HepG2 (cell line): ENCODE results near the gene NHSL1. TPM values are rescaled to one million over a fixed set of nuclear protein-coding genes. Genes with fewer than 3 reads are reported as not detected.

ENCODE experiments used
- ATAC-seq: fragments of 200-7000 bp; cut with Tn5 transposase; 3 replicates; pipeline ENCODE4 v1.9.1; 2020; ENCODE audit warnings: mild to moderate bottlenecking, moderate library complexity
- BruUV-seq: library from RNA; stranded (reverse); fragments of 400-500 nt; replicated peaks from 2 replicates; lab custom pipeline; 2021; lab: Mats Ljungman, UMichigan
- CTCF ChIA-PET: fragments of 300-600 bp; formaldehyde crosslinking; extraction: SDS; loops from one replicate; lab custom pipeline; 2021; ENCODE audit warnings: low total read pairs, inconsistent platforms, low intra/inter-chr PET ratio; lab: Yijun Ruan, JAX
- POLR2A ChIA-PET: fragments of 350-600 bp; sonication (Branson Sonifier 250); formaldehyde crosslinking; loops from one replicate; lab custom pipeline; 2020; ENCODE audit warnings: antibody characterized with exemption, inconsistent platforms; lab: Yijun Ruan, JAX
- DNase-seq: peaks from one replicate; pipeline ENCODE4 v3.0.0-alpha.2; 2015; ENCODE audit warnings: low spot score
- FAIRE-seq: peaks from 3 replicates; lab custom pipeline; 2011; peaks lifted over from hg19 to GRCh38; lab: Jason Lieb, UNC
- H2AFZ ChIP-seq: one replicate; pipeline ENCODE4 v1.6.1; 2011; ENCODE audit warnings: low read length, inconsistent platforms
- H3K27ac ChIP-seq: fragments of 300-600 bp; 3 replicates; pipeline ENCODE4 v1.8.0; 2011; ENCODE audit warnings: mixed run types, mild to moderate bottlenecking, mixed read lengths, low read length, inconsistent platforms; ENCODE audit not compliant: insufficient read depth; ENCODE audit errors: extremely low read length
- H3K27me3 ChIP-seq, 2 experiments: fragments of 200-600 bp in 1 of 2; 2 replicates in 1 of 2; 3 replicates in 1 of 2; pipeline versions ENCODE4 v1.6.0 to v1.8.0; 2011; ENCODE audit warnings: low read length in 2 of 2, mild to moderate bottlenecking in 2 of 2, moderate library complexity in 2 of 2, inconsistent platforms in 1 of 2; ENCODE audit not compliant: insufficient read depth in 2 of 2, control insufficient read depth in 1 of 2
- H3K36me3 ChIP-seq, 2 experiments: fragments of 200-600 bp in 1 of 2; replicated peaks in 1 of 2; 2 replicates in 1 of 2; 3 replicates in 1 of 2; pipeline versions ENCODE4 v1.5.1 to v1.8.0; 2011; ENCODE audit warnings: low read length in 2 of 2, inconsistent platforms in 1 of 2; ENCODE audit not compliant: insufficient read depth in 2 of 2, control insufficient read depth in 1 of 2
- H3K4me1 ChIP-seq: 2 replicates; pipeline ENCODE4 v1.5.1; 2012; ENCODE audit warnings: low read length, inconsistent platforms; ENCODE audit not compliant: insufficient read depth
- H3K4me2 ChIP-seq: 2 replicates; pipeline ENCODE4 v1.6.0; 2011; ENCODE audit warnings: low read depth, low read length, inconsistent platforms
- H3K4me3 ChIP-seq, 3 experiments: fragments of 200-600 bp in 1 of 3; sonication (generic), shearing (Covaris generic) in 1 of 3; replicated peaks in 1 of 3; 2 replicates each; pipeline ENCODE4 v1.5.1; 2011 to 2016; ENCODE audit warnings: low read length in 3 of 3, inconsistent platforms in 2 of 3, low read depth in 2 of 3, mild to moderate bottlenecking in 2 of 3, control low read depth in 1 of 3, mixed read lengths in 1 of 3; ENCODE audit not compliant: insufficient read depth in 1 of 3
- H3K79me2 ChIP-seq: one replicate; pipeline ENCODE4 v1.6.1; 2011; ENCODE audit warnings: low read length, inconsistent platforms; ENCODE audit not compliant: insufficient read depth
- H3K9ac ChIP-seq: 2 replicates; pipeline ENCODE4 v1.6.0; 2011; ENCODE audit warnings: mild to moderate bottlenecking, low read depth, low read length, inconsistent platforms; ENCODE audit not compliant: insufficient read depth
- H3K9me3 ChIP-seq: 2 replicates; pipeline ENCODE4 v1.5.1; 2012; ENCODE audit warnings: mild to moderate bottlenecking, low read length
- H4K20me1 ChIP-seq: 2 replicates; pipeline ENCODE4 v1.6.0; 2011; ENCODE audit warnings: inconsistent platforms, mild to moderate bottlenecking, low read length, moderate library complexity; ENCODE audit not compliant: insufficient read depth
- CEBPB ChIP-seq: IDR thresholded peaks from 2 replicates; pipeline ENCODE4 v1.6.1; 2011; ENCODE audit warnings: low read depth, low read length, improper control_type of control experiment, borderline replicate concordance
- CEBPG ChIP-seq: IDR thresholded peaks from 2 replicates; pipeline ENCODE4 v1.6.1; 2016
- FOSL2 ChIP-seq: sonication (generic); formaldehyde crosslinking; IDR thresholded peaks from 2 replicates; pipeline ENCODE4 v1.4.0; 2020; ENCODE audit warnings: missing genetic modification reagents
- GATAD2A ChIP-seq: IDR thresholded peaks from 2 replicates; pipeline ENCODE4 v1.6.1; 2016
- HOXA3 ChIP-seq: sonication (generic); formaldehyde crosslinking; IDR thresholded peaks from 2 replicates; pipeline ENCODE4 v1.5.0; 2020; ENCODE audit warnings: missing genetic modification reagents
- KLF12 ChIP-seq: sonication (generic); formaldehyde crosslinking; IDR thresholded peaks from 2 replicates; pipeline ENCODE4 v1.4.0; 2020; ENCODE audit warnings: missing genetic modification reagents, borderline replicate concordance
- POGZ ChIP-seq: sonication (generic); formaldehyde crosslinking; IDR thresholded peaks from 2 replicates; pipeline ENCODE4 v1.4.0; 2020; ENCODE audit warnings: mild to moderate bottlenecking, missing genetic modification reagents
- POLR2A ChIP-seq, 2 experiments: IDR thresholded peaks; 2 replicates each; pipeline ENCODE4 v1.6.1; 2011; ENCODE audit warnings: low read depth in 2 of 2, low read length in 2 of 2, mild to moderate bottlenecking in 1 of 2, moderate library complexity in 1 of 2; ENCODE audit not compliant: insufficient read depth in 1 of 2
- PRPF4 ChIP-seq: fragments of 200-400 bp; formaldehyde crosslinking; IDR thresholded peaks from 2 replicates; pipeline ENCODE4 v1.6.1; 2016; ENCODE audit warnings: low read length, low read depth; ENCODE audit not compliant: poor library complexity, severe bottlenecking
- RBFOX2 ChIP-seq: fragments of 200-400 bp; formaldehyde crosslinking; IDR thresholded peaks from 2 replicates; pipeline ENCODE4 v1.6.1; 2017; ENCODE audit warnings: low read depth, mild to moderate bottlenecking, low read length
- SMC3 ChIP-seq: IDR thresholded peaks from 2 replicates; pipeline ENCODE4 v1.6.1; 2011; ENCODE audit warnings: low read length, improper control_type of control experiment
- ZNF883 ChIP-seq: sonication (generic); formaldehyde crosslinking; IDR thresholded peaks from 2 replicates; pipeline ENCODE4 v1.5.1; 2020; ENCODE audit warnings: mild to moderate bottlenecking, missing genetic modification reagents; ENCODE audit errors: not compliant biosample characterization
- WGBS: methylation state at CpG from one replicate; pipeline ENCODE4 v1.1.6; 2017; ENCODE audit warnings: low lambda C conversion rate; 5-methylcytosine and 5-hydroxymethylcytosine counted together
- in situ Hi-C: cut with HindIII; loops from 2 replicates; pipeline ENCODE4 v1.10.0; 2017; ENCODE audit warnings: low pct_unique_long_range_greater_than_20kb; ENCODE audit not compliant: extremely low pct_ligation_motif_present
- intact Hi-C: fragments of 100-400 bp; cut with micrococcal nuclease; formaldehyde crosslinking; loops from one replicate; pipeline ENCODE4 v1.10.0; 2022; ENCODE audit not compliant: unreplicated experiment
- polyA plus RNA-seq, 8 experiments: library from polyadenylated mRNA; depleted of rRNA in 3 of 8; stranded (reverse) in 7 of 8; unstranded in 1 of 8; fragments of >200 nt; fragmentation: Illumina TruSeq in 4 of 8; extraction: Trizol in 4 of 8; gene quantifications; 2 replicates each; pipeline versions ENCODE4 v1.2.1 to v1.2.3, GENCODE V29; 2011 to 2016; ENCODE audit warnings: low read depth in 4 of 8, missing spikeins in 1 of 8, mixed read lengths in 1 of 8; ENCODE audit not compliant: insufficient read depth in 1 of 8
- total RNA-seq, 5 experiments: library from RNA; depleted of rRNA; stranded (reverse); fragments of >200 nt; fragmentation: Illumina TruSeq; extraction: Trizol; gene quantifications; 2 replicates each; pipeline ENCODE4 v1.2.3, GENCODE V29; 2016; ENCODE audit warnings: low read depth in 1 of 5
- TF ChIP-seq, protein P1 (sequence below): sonication (generic); formaldehyde crosslinking; IDR thresholded peaks from 2 replicates; pipeline ENCODE4 v1.4.0; 2020; ENCODE audit warnings: missing genetic modification reagents, mild to moderate bottlenecking, borderline replicate concordance
- TF ChIP-seq, protein P2 (sequence below): sonication (generic); formaldehyde crosslinking; IDR thresholded peaks from 2 replicates; pipeline ENCODE4 v1.4.0; 2020; ENCODE audit warnings: missing genetic modification reagents

NHSL1 gene
- total and polyA plus RNA-seq, 2 of the 13 experiments (the other 11 are each of a cell fraction or from before 2014, with no cell fraction given): 24.9 to 53.6 TPM

GRCh38 chr6:138410048-138410735, 89.1 kb downstream of the NHSL1 start:
- no peaks in the 10 kb centered on the region for H3K27me3 ChIP-seq
- intact Hi-C loops: no loop called here
- H3K4me2 ChIP-seq: no peak overlapping the region
- DNase-seq: no peak
- no peaks in the 10 kb centered on the region for H4K20me1 ChIP-seq
- ATAC-seq: no peak
- ChIA-PET POLR2A (no interaction called here), CTCF (no interaction called here)
- no peaks in the 10 kb centered on the region for H3K9me3 ChIP-seq
- no peak for FAIRE-seq
- no peak overlapping the region for H3K4me3 ChIP-seq
- H3K4me1 ChIP-seq: peaks cover 18% of the 10 kb centered on the region
- H2AFZ ChIP-seq: no peak overlapping the region
- 84% methylated on average over 8 of the region's 8 CpGs for WGBS
- in situ Hi-C loops: no loop called here
- BruUV-seq: no TSS peak
- no peak overlapping the region for H3K27ac ChIP-seq
- peaks cover 20 to 81% of the 10 kb centered on the region in 2 experiments for H3K36me3 ChIP-seq
- TF ChIP-seq FOSL2 (peak; percentile 69), ZNF883 (no peak), RBFOX2 (0 out of 2 replicates have a peak, but pooled peaks have one; percentile 11), CEBPB (peak; percentile 96), POLR2A (IDR thresholded peaks at IDR 0.05; ENCODE audit: insufficient read depth in 1 of 2, low read depth in 2 of 2, low read length in 2 of 2) (no peak), HOXA3 (CRISPR knock-in tag) (0 out of 2 replicates have a peak, but pooled peaks have one; percentile 14), PRPF4 (no peak), KLF12 (CRISPR knock-in tag) (no peak), POGZ (CRISPR knock-in tag) (0 out of 2 replicates have a peak, but pooled peaks have one; percentile 21), GATAD2A (peak; percentile 41; the same call in 1 of the 2 replicates), SMC3 (peak; percentile 26; the same call in 1 of the 2 replicates), CEBPG (CRISPR knock-in tag) (peak; percentile 87)
- TF ChIP-seq, protein P1, sequence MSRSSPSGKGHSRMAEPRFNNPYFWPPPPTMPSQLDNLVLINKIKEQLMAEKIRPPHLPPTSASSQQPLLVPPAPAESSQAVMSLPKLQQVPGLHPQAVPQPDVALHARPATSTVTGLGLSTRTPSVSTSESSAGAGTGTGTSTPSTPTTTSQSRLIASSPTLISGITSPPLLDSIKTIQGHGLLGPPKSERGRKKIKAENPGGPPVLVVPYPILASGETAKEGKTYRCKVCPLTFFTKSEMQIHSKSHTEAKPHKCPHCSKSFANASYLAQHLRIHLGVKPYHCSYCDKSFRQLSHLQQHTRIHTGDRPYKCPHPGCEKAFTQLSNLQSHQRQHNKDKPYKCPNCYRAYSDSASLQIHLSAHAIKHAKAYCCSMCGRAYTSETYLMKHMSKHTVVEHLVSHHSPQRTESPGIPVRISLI (CRISPR knock-in tag): peak; percentile 56; the same call in 1 of the 2 replicates
- TF ChIP-seq, protein P2, sequence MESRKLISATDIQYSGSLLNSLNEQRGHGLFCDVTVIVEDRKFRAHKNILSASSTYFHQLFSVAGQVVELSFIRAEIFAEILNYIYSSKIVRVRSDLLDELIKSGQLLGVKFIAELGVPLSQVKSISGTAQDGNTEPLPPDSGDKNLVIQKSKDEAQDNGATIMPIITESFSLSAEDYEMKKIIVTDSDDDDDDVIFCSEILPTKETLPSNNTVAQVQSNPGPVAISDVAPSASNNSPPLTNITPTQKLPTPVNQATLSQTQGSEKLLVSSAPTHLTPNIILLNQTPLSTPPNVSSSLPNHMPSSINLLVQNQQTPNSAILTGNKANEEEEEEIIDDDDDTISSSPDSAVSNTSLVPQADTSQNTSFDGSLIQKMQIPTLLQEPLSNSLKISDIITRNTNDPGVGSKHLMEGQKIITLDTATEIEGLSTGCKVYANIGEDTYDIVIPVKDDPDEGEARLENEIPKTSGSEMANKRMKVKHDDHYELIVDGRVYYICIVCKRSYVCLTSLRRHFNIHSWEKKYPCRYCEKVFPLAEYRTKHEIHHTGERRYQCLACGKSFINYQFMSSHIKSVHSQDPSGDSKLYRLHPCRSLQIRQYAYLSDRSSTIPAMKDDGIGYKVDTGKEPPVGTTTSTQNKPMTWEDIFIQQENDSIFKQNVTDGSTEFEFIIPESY (CRISPR knock-in tag): 0 out of 2 replicates have a peak, but pooled peaks have one; percentile 46
- TF ChIP-seq, all 625 proteins: peak for 10
- peaks cover 2% of the 10 kb centered on the region for H3K79me2 ChIP-seq
- H3K9ac ChIP-seq: no peak overlapping the region
